IPS-NIHi7 (cell line): ENCODE measurements around the gene AK1.
"Not testable (repeated sequence)": the region's sequence is repeated elsewhere in the genome, so short reads cannot be mapped to it uniquely, and the experiment has no call there.

Experiments
- DNase-seq: peaks from one replicate; pipeline ENCODE4 v3.0.0; 2012; ENCODE audit warnings: mixed read lengths; ENCODE audit errors: extremely low spot score

AK1 gene

GRCh38 chr9:127884976-127885490, 7.6 kb upstream of the AK1 start:
- no peak for DNase-seq

DNA sequence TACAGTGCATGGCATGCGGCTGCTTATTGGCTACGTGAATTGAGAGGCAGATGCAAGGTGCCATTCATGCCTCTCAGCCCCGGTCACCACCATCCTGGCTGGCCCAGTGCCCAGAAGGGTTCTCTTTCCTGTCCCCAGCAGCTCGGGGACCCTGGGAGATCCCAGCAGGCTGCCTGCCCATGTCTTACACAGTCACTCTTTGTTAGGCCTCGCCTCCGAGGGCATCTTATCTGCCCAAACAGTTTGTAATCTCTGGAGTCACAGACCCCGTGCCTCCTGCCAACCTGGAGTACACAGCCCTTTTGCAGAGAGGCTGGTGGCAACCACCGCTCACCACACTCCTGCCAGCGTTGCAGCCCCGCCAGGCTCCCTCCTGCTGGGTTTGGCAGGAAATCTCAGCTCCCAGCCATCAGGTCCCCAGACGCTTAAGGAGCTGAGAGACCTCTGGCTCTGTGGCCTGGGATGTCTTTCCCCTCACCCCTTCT, 7.0 kb upstream of the AK1 start:
- no peak for DNase-seq

DNA sequence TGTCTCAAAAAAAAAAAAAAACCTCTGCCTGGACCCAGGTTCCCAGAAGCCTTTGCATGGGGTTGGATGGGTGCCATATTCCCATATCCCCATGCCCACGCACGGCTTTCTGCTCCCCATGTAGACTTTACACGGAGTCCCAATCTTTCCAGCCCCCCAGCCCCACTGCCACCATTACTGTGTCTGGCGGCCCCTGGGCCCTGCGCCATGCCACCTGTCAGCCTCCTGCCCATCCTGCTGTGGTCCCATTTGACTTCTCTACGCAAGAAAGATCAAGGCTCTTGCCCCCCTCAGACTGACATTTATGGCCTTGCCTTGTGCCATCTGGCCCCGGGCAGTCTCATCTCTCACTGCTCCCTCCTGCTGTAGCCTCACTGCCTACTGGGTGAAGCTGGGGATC, 6.5 kb upstream of the AK1 start:
- no peak for DNase-seq

DNA sequence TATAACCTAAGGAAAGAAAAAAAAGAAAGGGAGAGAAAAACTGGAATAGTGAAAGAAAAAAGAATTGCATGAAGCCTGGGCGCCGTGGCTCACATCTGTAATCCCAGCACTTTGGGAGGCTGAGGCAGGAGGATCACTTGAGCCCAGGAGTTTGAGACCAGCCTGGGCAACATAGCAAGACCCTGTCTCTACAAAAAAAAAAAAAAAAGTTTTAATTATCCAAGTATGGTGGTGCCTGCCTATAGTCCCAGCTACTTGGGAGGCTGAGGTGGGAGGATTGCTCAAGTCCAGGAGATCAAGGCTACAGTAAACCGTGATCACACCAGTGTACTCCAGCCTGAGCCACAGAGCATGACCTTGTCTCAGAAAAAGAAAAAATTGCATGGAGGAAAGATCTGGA, 4.2 kb upstream of the AK1 start:
- not testable (repeated sequence) for DNase-seq

DNA sequence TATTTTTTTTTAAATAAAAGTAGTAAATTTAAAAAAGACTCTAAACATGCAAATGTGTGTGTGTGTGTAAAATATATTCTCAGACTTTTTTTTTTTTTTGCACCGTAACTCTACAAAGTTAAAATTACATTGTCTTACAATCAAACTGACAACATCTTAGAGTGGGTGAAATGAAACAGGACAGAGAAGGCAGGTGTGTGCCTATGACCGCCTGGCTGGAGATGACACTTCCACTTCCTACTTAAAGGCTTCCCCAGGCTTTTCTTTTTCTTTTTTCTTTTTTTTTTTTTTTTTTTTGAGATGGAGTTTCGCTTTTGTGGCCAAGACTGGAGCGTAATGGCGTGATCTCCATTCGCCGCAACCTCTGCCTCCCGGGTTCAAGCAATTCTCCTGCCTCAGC, 2.7 kb upstream of the AK1 start:
- no peak for DNase-seq

DNA sequence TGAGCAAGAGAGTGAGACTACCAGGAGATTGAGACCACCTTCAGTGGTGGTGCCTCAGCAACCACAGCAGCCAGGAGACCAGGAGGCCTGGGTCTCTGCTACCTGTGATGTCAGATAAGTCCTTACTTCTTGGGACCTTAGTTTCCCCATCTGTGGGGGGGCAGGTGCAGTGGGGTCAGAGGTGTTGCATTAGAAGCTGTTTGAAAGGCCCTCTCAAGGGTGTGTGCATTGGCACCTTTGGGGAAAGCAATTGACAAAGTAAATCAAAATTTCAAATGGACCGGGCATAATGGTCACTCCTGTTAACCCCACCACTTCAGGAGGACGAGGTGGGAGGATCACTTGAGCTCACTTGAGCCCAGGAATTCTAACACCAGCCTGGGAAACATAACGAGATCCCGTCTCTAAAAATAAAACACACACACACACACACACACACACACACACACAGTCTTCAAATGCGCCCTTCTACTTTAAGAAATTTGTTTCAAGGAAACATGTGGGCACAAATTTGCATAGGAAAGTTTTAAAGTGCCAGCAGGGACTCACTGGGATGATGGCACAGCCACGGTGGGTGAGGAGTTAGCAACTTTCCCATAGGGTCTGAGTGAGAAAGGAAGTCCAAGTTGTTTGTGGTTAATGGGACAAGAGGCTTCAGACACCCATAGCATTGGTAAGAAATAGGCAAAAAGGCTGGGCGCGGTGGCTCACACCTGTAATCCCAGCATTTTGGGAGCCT, 1.3 kb upstream of the AK1 start:
- DNase-seq, result no peak

GRCh38 chr9:127878001-127878651, 651 bp upstream of the AK1 start:
- no peak for DNase-seq

DNA sequence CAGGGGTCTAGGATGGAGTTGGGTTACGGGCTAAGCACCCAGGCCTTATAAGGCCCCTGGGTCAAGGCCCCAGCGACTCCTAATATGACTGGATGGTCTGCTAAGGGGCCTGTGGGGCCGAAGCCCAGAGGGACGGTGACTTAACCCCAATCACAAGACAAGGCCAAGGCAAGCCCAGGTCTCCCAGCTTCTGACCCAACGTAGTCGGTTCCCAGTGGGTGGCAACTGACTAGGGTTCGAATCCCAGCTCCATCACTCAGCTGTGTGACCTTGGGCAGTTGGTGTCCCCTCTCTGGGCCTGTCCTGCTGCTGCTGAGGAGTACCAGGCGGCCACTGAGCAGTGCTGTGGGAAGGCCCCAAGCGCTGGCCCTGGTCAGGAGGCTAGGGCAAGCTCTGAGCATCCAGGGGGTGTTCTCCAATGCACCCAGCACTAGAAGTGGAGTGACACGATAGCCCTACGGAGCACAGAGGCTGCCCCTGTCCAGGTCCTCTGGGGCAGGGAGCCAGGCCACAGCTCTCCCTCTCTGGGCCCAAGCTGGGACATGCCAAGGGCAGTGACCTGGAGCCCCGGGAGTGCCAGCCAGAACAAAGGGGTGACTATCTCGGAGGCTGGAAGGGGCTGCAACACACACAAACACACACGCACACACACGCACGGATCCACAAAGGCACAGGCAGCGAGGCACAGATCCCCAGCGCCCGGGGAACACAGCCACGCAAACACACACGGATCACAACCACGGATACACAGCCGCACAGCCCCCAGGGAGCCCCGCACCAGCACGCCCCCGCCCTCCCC, 512 bp downstream of the AK1 start:
- DNase-seq, result no peak

- DNase-seq, result no peak
Observed at GRCh38 chr9:127876026-127876763, 1.3 kb downstream of the AK1 start.

DNA sequence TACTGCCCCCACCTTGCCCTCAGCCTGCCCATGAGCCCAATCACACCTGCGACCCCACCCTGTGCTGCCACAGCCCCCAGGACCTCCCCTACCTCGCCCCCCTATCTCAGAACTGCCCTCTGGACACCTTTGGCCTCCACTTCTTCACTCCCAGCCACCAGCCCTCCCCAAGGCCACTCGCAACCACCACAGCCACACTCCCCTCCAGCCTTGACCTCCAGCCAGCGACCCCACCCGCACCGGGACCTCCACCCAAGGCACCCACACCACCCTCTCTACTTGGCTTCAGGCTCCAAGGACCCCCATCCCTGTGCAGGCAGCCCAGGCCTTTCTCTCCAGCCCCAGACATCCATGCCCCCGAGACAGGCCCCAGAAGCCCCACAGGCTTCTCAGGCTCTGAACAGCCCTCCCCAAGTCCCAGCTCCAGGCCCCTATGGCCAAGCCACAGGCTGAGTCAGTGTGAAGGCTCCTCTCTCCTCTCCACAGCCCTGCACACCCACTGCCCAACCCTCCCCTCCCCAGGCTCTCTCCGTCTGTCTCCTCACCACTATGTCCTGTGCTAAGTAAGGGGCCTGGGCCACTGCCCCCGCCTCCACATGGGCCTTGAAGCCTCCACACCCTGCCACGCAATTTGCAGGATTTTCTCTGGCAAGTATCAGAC, 2.0 kb downstream of the AK1 start:
- no peak for DNase-seq

GRCh38 chr9:127874301-127875221, 2.9 kb downstream of the AK1 start:
- DNase-seq, result no peak

DNA sequence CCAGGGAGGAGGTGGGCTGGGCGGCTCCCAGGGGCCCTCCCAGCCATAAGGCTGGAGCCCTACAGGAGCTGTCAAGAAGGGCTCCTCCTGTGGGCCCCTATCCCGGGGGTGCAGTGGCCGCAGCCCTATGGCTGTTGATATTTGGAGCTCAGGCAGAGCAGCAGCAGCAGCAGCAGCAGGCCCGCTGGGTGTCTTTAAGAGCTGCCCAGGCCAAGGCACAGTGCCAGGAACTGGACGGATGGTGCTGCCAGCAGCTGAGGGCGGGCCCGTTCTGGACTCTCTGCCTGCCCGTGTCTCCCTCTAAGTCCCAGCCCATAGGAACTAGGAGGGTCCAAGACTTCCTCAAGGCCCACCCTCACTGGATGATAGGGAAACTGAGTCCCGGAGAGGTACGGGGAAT, 3.6 kb downstream of the AK1 start:
- DNase-seq, result no peak

GRCh38 chr9:127873223-127873691, 4.2 kb downstream of the AK1 start:
- no peak for DNase-seq

GRCh38 chr9:127872369-127873222, 4.9 kb downstream of the AK1 start:
- DNase-seq, result no peak

GRCh38 chr9:127871531-127871930, 5.9 kb downstream of the AK1 start:
- no peak for DNase-seq

- DNase-seq, result no peak
Observed at GRCh38 chr9:127870887-127871286, 6.6 kb downstream of the AK1 start.

- DNase-seq, result not testable (repeated sequence)
Observed at GRCh38 chr9:127870153-127870491, 7.4 kb downstream of the AK1 start.

DNA sequence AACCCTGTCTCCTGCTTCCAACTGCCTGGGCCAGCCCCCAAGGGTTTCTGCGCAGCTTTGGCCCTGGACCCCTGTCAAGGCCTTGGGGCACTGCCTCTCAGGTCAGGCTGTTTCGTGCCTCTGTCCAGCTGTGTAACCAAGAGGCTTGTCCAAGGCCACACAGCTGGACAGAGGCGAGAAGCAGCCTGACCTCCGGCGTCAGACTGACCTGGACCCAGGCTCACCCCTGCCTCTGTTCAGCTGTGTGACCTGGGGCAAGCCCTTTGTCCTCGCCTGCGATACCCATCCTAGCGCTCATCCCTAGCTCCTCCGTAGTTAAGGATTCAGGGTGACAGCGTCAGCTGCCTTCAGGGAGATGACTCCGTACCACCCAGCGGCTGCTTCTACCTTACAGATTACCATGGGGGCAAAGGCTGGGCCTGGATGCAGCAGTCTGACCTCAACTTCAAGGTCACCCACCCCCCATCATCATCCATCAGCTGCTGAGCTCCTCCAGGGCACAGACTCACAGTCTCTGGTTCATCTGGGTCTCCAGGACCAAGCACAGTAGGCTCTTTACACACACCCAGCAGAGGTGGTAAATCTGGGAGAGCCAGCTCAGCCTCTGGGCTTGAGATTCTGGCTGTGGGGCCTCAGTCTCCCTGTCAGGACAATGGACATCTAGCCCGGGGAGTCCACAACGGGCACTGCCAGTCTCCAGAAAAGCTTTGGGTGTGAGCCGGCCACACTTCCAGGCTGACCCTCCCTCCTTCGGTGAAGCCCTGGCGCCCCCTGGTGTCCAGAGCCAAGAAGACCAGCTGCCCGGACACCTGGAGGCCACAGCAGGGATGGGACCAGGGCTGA, 7.9 kb downstream of the AK1 start:
- DNase-seq, result peak; percentile 99
